ENCODE data around the gene SMIM21. TPM values are rescaled to one million over a fixed set of nuclear protein-coding genes. Genes with fewer than 3 reads are reported as not detected.

Gene SMIM21
- total RNA-seq, 1 experiment from 2014 or later, result not detected

GRCh38 chr18:75410611-75411010 lies 16.9 kb downstream of the SMIM21 start (continued):
- TF ChIP-seq ARID4B (CRISPR knock-in tag; IDR thresholded peaks at IDR 0.05; ENCODE audit: borderline replicate concordance) (no peak), ATF6 (CRISPR knock-in tag; IDR thresholded peaks at IDR 0.05) (no peak), ZBTB21 (CRISPR knock-in tag; IDR thresholded peaks at IDR 0.05; ENCODE audit: borderline replicate concordance) (no peak), ZBTB43 (CRISPR knock-in tag; IDR thresholded peaks at IDR 0.05) (no peak), ATF2 (CRISPR knock-in tag; IDR thresholded peaks at IDR 0.05; ENCODE audit: borderline replicate concordance, low read depth) (no peak), ZNF532 (CRISPR knock-in tag; IDR thresholded peaks at IDR 0.05; ENCODE audit: borderline replicate concordance) (no peak), STAT6 (CRISPR knock-in tag; conservative IDR thresholded peaks at IDR 0.05; ENCODE audit: low read depth) (no peak), CDX4 (CRISPR knock-in tag; IDR thresholded peaks at IDR 0.05; ENCODE audit: borderline replicate concordance) (no peak), ZNF281 (CRISPR knock-in tag; IDR thresholded peaks at IDR 0.05) (no peak)
